HEK293T (cell line): ENCODE measurements around the gene ARMC3.

Source experiments
- CTCF ChIA-PET: fragments of 350-600 bp; formaldehyde crosslinking; extraction: SDS; loops from one replicate; lab custom pipeline; 2021; ENCODE audit warnings: antibody characterized with exemption, inconsistent platforms; lab: Yijun Ruan, JAX
- POLR2A ChIA-PET: fragments of 350-600 bp; formaldehyde crosslinking; extraction: SDS; loops from one replicate; lab custom pipeline; 2020; ENCODE audit warnings: antibody characterized with exemption, inconsistent platforms; lab: Yijun Ruan, JAX
- DNase-seq: peaks from one replicate; pipeline ENCODE4 v3.0.0; 2012; ENCODE audit warnings: mixed read lengths; ENCODE audit errors: extremely low spot score
- ARNT ChIP-seq: fragments of 450-650 bp; IDR thresholded peaks from 2 replicates; pipeline ENCODE4 v1.6.1; 2017; ENCODE audit warnings: mild to moderate bottlenecking
- BHLHE40 ChIP-seq: fragments of 450-650 bp; IDR thresholded peaks from 2 replicates; pipeline ENCODE4 v1.6.1; 2016; ENCODE audit warnings: mild to moderate bottlenecking, moderate library complexity, borderline replicate concordance
- CTBP1 ChIP-seq: fragments of 450-650 bp; IDR thresholded peaks from 2 replicates; pipeline ENCODE4 v1.6.1; 2016; ENCODE audit warnings: borderline replicate concordance
- ELF4 ChIP-seq: fragments of 450-650 bp; IDR thresholded peaks from 2 replicates; pipeline ENCODE4 v1.6.1; 2017; ENCODE audit warnings: antibody characterized with exemption
- FOXA1 ChIP-seq: fragments of 450-650 bp; IDR thresholded peaks from 2 replicates; pipeline ENCODE4 v1.6.1; 2016; ENCODE audit warnings: mild to moderate bottlenecking
- FOXK2 ChIP-seq: fragments of 450-650 bp; IDR thresholded peaks from 2 replicates; pipeline ENCODE4 v1.6.1; 2016; ENCODE audit warnings: mild to moderate bottlenecking
- FOXM1 ChIP-seq: fragments of 450-650 bp; IDR thresholded peaks from 2 replicates; pipeline ENCODE4 v1.6.1; 2017; ENCODE audit warnings: mild to moderate bottlenecking, borderline replicate concordance
- HDGF ChIP-seq: fragments of 450-650 bp; IDR thresholded peaks from 2 replicates; pipeline ENCODE4 v1.6.1; 2017; ENCODE audit warnings: antibody characterized with exemption, borderline replicate concordance
- L3MBTL2 ChIP-seq: fragments of 450-650 bp; conservative IDR thresholded peaks from 2 replicates; pipeline ENCODE4 v1.6.1; 2016; ENCODE audit warnings: mild to moderate bottlenecking
- LEF1 ChIP-seq: fragments of 450-650 bp; IDR thresholded peaks from 2 replicates; pipeline ENCODE4 v1.6.1; 2017; ENCODE audit warnings: mild to moderate bottlenecking, borderline replicate concordance
- NFRKB ChIP-seq: fragments of 450-650 bp; IDR thresholded peaks from 2 replicates; pipeline ENCODE4 v1.6.1; 2016; ENCODE audit warnings: mild to moderate bottlenecking, moderate library complexity
- PKNOX1 ChIP-seq: fragments of 450-650 bp; IDR thresholded peaks from 2 replicates; pipeline ENCODE4 v1.6.1; 2016
- SP1 ChIP-seq: fragments of 450-650 bp; IDR thresholded peaks from 2 replicates; pipeline ENCODE4 v1.6.1; 2017
- SUZ12 ChIP-seq: fragments of 450-650 bp; IDR thresholded peaks from 2 replicates; pipeline ENCODE4 v1.6.1; 2016; ENCODE audit warnings: mild to moderate bottlenecking
- TARDBP ChIP-seq: fragments of 450-650 bp; IDR thresholded peaks from 2 replicates; pipeline ENCODE4 v1.6.1; 2016
- ZNF384 ChIP-seq: fragments of 450-650 bp; IDR thresholded peaks from 2 replicates; pipeline ENCODE4 v1.6.1; 2016

Gene ARMC3

GRCh38 chr10:22986771-22987542 lies 59.1 kb downstream of the ARMC3 start:
- ChIA-PET CTCF (no interaction called here), POLR2A (no interaction called here)
- TF ChIP-seq BHLHE40 (no peak), ARNT (no peak), TARDBP (no peak), FOXK2 (no peak), FOXM1 (no peak), L3MBTL2 (no peak), FOXA1 (no peak), PKNOX1 (no peak), ELF4 (no peak), HDGF (no peak), CTBP1 (no peak), ZNF384 (no peak), NFRKB (no peak), LEF1 (no peak), SP1 (no peak), SUZ12 (no peak)
- DNase-seq: peak; percentile 20

- ChIA-PET CTCF (interaction anchor here (0.6 to 1.5 kb wide), 13 partner anchors 14 to 995 kb away, joined by 3 to 5 read pairs (median 3); no protein-coding TSS in a partner anchor), POLR2A (no interaction called here)
- peak; percentile 49 for DNase-seq
- TF ChIP-seq NFRKB: no peak
- no peak for TF ChIP-seq LEF1
- TF ChIP-seq ZNF384: no peak
- TF ChIP-seq CTBP1: no peak
- no peak for TF ChIP-seq HDGF
- TF ChIP-seq ELF4: no peak
- TF ChIP-seq SUZ12: no peak
- no peak for TF ChIP-seq TARDBP
- TF ChIP-seq L3MBTL2: no peak
- no peak for TF ChIP-seq ARNT
- no peak for TF ChIP-seq FOXA1
- no peak for TF ChIP-seq PKNOX1
- TF ChIP-seq SP1: no peak
- no peak for TF ChIP-seq FOXK2
- TF ChIP-seq FOXM1: no peak
- TF ChIP-seq BHLHE40: no peak
Measured at GRCh38 chr10:22988581-22989360, 60.9 kb downstream of the ARMC3 start.

GRCh38 chr10:22990443-22990842 lies 62.6 kb downstream of the ARMC3 start:
- ChIA-PET POLR2A (no interaction called here), CTCF (interaction anchor here (0.5 to 0.6 kb wide), 2 partner anchors 17 to 240 kb away, joined by 3 read pairs; no protein-coding TSS in a partner anchor)
- TF ChIP-seq ZNF384: no peak
- DNase-seq: no peak

GRCh38 chr10:22992075-22992474 lies 64.2 kb downstream of the ARMC3 start:
- ChIA-PET POLR2A (no interaction called here), CTCF (interaction anchor here (0.7 kb wide), 1 partner anchor 13 kb away, joined by 3 read pairs; no protein-coding TSS in a partner anchor)
- no peak for TF ChIP-seq ELF4
- TF ChIP-seq TARDBP: no peak
- TF ChIP-seq ARNT: no peak
- no peak for TF ChIP-seq SP1
- TF ChIP-seq HDGF: no peak
- TF ChIP-seq LEF1: no peak
- no peak for TF ChIP-seq FOXM1
- no peak for TF ChIP-seq ZNF384
- no peak for TF ChIP-seq L3MBTL2
- no peak for TF ChIP-seq BHLHE40
- TF ChIP-seq PKNOX1: no peak
- no peak for TF ChIP-seq FOXK2
- no peak for TF ChIP-seq CTBP1
- TF ChIP-seq SUZ12: no peak
- no peak for TF ChIP-seq NFRKB
- TF ChIP-seq FOXA1: no peak
- DNase-seq: no peak

- no peak for TF ChIP-seq SP1
- TF ChIP-seq NFRKB: no peak
- TF ChIP-seq CTBP1: no peak
- TF ChIP-seq FOXM1: no peak
- TF ChIP-seq FOXA1: no peak
- ChIA-PET CTCF (no interaction called here), POLR2A (no interaction called here)
- DNase-seq: no peak
Measured at GRCh38 chr10:22992621-22993020, 64.8 kb downstream of the ARMC3 start.
